ENCODE results near the gene NGFR.

NGFR gene

GRCh38 chr17:49518346-49519078 lies 23.4 kb downstream of the NGFR start:
- FAIRE-seq, result no peak

GRCh38 chr17:49519781-49520180 lies 24.7 kb downstream of the NGFR start:
- no peak for FAIRE-seq

GRCh38 chr17:49520386-49521087 lies 25.4 kb downstream of the NGFR start:
- no peak for FAIRE-seq

- no peak for FAIRE-seq
These were observed 26.0 kb downstream of the NGFR start for GRCh38 chr17:49521088-49521450.

GRCh38 chr17:49521471-49522356 lies 26.6 kb downstream of the NGFR start:
- no peak for FAIRE-seq

GRCh38 chr17:49522357-49522890 lies 27.3 kb downstream of the NGFR start:
- FAIRE-seq, result no peak

GRCh38 chr17:49523196-49523595 lies 28.1 kb downstream of the NGFR start:
- FAIRE-seq, result no peak

GRCh38 chr17:49523706-49524472 lies 28.8 kb downstream of the NGFR start:
- no peak for FAIRE-seq

- no peak for FAIRE-seq
These were observed 29.6 kb downstream of the NGFR start for GRCh38 chr17:49524473-49525359.

GRCh38 chr17:49525831-49526741 lies 31.0 kb downstream of the NGFR start:
- no peak for FAIRE-seq

GRCh38 chr17:49527927-49528651 lies 33.0 kb downstream of the NGFR start:
- FAIRE-seq, result no peak

- FAIRE-seq, result no peak
These were observed 33.9 kb downstream of the NGFR start for GRCh38 chr17:49528966-49529365.

GRCh38 chr17:49530118-49530517 lies 35.0 kb downstream of the NGFR start:
- FAIRE-seq, result no peak

GRCh38 chr17:49543860-49544259 lies 48.8 kb downstream of the NGFR start:
- FAIRE-seq, result no peak

GRCh38 chr17:49545007-49545660 lies 50.0 kb downstream of the NGFR start:
- no peak for FAIRE-seq

- no peak for FAIRE-seq
These were observed 50.9 kb downstream of the NGFR start for GRCh38 chr17:49545806-49546545.

GRCh38 chr17:49546546-49547535 lies 51.7 kb downstream of the NGFR start:
- no peak for FAIRE-seq

Data from islet of Langerhans (tissue), 1 donor.